ENCODE data around the gene DEDD.

DNA sequence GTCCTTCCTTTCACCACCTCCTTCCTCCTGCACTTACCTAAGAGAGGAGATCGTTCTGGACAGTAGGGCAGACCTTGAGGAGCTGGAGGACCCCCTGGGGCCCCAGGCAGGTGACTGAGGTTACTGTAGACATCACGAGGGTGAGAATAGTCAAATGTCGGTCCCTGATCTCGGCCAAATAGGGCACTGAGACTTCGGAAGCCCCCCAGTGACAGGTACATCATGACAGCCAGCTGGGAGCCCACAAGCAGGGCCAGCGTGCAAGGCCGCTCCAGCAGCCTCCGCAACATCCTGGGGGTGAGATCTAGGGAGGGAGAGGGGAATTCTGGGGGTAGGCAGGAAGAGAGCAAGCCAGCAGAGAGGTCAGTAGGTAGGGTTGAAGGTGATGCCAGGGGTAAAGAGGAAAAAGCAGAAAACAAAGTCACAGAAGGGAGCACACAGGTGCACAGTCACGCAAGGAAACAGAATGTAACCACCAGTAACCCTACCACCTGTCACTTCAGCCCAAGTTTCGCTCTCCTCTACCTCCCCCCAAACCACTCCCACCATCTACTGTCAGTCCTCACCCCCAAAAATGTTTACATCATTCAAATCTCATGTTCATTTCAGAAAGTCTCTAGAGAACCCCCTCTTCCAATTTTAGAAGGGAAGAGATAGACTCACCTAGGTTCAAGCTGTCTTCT is 43.4 kb upstream of the DEDD start:
- TF ChIP-seq POLR2A (IDR thresholded peaks at IDR 0.05) (no peak), CTCF (IDR thresholded peaks at IDR 0.05) (no peak)

Measured in Peyer's patch (tissue), 4 donors.